CD4-positive, alpha-beta T cell treated with Interleukin-6 for 4 hours (primary cell): ENCODE measurements around the gene ZDHHC14.

Experiments used
- DNase-seq: peaks from one replicate; pipeline ENCODE4 v3.0.0-alpha.2; 2020; ENCODE audit warnings: mixed read lengths

Gene ZDHHC14

DNA sequence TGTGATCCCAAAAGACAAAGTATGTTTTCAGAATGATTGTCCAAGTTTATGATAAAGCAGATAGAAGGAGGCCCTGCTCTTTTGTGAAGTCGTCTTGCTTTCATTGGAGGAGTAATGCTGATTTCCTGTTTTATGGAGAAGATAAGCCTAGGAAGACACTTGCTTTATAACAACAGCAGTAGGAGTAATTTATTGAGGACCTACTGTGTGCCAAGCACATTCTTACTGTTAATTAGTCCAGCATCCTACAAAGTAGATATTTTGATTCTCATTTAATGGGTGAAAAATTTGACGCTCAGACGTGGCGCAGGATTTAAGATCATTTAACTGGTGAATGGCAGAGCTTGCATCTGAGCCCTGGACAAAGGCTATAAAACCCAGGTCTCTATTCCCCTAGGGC, 87.6 kb downstream of the ZDHHC14 start:
- no peak for DNase-seq

- DNase-seq, result no peak
Measured at GRCh38 chr6:157469378-157469777, 88.4 kb downstream of the ZDHHC14 start.

GRCh38 chr6:157471077-157471686, 90.2 kb downstream of the ZDHHC14 start:
- DNase-seq, result no peak

- DNase-seq, result no peak
Measured at GRCh38 chr6:157471895-157472686, 91.1 kb downstream of the ZDHHC14 start.

- DNase-seq, result no peak
Measured at GRCh38 chr6:157476797-157477196, 95.8 kb downstream of the ZDHHC14 start.

DNA sequence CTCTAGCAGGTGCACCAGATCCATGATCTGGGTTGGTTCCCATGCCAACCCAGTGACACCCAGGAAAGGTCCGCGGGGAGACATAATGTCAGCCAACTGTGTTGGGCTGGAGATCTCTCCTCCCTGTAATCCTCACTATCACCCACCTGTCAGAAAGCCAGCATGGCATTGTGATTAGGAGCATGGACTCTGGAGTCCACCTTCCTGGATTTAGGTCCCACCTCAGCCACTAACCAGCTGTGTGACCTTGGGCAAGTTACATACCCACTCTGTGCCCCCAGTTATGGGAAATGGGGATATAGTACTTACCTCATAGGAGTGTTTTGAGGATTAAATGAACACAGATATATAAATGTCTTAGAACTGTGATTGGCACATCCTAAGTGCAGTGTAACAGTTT, 97.9 kb downstream of the ZDHHC14 start:
- DNase-seq, result no peak

- no peak for DNase-seq
Measured at GRCh38 chr6:157479464-157480303, 98.7 kb downstream of the ZDHHC14 start.

DNA sequence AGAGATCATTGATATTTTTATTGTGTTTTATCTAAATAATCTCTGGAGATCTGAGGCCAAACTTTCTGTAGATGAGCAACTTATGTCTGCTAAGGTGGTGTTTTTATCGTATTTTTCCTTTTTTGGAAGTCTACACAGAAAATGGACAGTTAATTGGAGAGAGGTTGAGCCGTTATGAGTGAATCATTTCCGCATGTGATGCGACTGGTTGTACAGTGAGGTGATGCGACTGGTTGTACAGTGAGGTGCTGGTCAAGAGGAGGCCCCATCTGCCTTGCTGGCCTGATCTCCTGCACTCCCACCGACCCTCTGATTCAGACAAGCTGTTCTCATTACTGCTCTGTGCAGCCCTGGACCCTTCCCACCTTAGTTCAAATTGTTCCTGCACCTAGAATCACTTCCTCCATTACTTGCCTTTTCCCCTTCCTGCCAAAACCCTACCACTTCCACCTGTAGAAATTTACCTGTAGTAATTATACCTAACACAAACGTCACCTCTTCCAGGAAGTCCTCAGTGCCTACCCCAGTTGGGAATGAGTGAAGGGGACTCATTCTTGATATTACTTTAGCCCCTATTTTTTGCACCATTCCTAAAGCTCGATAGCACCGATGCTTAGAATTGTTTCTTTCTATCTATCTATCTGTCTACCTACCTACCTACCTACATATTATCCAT, 100.3 kb downstream of the ZDHHC14 start:
- no peak for DNase-seq

DNA sequence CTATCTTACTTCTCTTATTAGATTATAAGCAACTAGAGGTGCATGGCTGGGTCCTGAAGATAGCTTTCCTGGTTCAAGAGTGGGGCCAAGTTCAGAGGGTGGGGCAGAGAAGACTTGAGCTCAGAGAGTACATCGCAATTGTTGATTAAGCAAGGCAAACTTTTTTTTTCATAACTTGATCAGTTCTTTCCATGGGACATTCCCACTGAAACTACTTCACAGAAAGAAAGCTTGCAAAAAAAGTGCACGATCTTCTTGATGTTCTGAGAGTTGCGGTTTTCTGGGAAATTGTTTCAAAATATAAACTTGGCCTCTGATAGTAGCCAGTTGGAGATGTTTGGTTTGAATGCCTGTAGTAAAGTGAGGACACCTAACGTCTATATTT, 100.9 kb downstream of the ZDHHC14 start:
- DNase-seq, result no peak

- DNase-seq, result no peak
Measured at GRCh38 chr6:157483770-157484169, 102.8 kb downstream of the ZDHHC14 start.

DNA sequence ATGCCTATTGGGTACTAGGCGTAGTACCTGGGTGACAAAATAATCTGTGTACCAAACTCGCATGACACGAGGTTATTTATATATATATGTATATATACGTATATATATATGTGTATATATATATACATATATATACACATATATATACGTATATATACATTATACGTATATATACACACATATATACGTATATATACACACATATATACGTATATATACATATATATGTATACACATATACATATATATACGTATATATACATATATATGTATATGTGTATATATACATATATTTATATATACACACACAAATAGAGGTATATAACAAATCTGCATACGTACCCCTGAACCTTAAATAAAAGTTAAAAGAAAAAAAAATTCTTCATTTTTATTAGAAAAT, 103.2 kb downstream of the ZDHHC14 start:
- no peak for DNase-seq

GRCh38 chr6:157486572-157486971, 105.6 kb downstream of the ZDHHC14 start:
- peak; percentile 25 for DNase-seq

DNA sequence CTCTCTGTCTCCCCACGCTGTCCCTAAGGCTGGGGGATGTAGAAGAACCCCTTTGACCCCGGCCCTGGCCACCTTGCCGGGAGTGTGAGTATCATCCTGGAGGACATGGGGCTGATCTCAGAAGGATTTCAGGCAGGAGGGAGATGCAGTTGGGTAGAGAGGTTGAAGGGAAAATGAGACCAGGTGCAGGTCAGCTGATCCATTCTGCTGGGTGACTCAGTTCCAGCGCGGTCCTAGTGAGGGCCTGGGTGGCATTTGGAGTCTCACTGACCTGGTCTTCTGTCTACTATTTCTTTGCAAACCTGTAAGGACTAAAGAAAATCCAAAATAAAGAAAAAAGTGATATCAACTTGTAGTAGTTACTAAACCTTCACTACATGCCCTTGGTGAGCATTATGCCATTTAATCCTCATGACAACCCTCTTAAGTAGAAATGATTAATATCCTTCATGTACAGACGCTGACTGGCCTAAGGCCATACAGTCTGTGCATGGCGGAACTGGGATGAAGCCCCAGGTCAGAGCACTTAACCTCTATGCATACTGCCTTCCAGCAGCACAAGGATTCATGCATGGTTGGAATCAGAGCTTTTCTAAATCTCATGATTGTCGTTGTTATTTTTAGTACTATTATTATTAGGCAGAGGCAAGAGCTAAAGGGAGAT, 106.3 kb downstream of the ZDHHC14 start:
- DNase-seq, result no peak

DNA sequence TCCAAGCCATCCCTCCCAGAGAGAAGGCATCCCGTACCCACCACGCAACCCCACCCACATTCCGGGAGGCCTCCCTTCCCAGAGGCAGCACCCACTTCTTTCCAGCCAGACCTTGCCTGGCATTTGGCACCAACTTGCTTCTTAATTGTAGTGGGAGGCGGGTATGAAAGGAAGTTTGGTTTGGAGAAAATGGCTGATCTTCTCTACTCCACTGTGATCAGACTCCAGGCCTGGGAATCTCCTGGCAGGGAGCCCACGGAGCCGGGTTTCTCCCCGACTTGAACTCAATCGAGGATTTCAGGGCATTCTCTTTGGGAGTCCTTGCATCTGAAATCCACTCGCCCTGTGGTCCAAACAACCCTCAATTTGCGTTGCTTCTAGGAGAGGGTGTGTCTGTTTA, 107.1 kb downstream of the ZDHHC14 start:
- no peak for DNase-seq

DNA sequence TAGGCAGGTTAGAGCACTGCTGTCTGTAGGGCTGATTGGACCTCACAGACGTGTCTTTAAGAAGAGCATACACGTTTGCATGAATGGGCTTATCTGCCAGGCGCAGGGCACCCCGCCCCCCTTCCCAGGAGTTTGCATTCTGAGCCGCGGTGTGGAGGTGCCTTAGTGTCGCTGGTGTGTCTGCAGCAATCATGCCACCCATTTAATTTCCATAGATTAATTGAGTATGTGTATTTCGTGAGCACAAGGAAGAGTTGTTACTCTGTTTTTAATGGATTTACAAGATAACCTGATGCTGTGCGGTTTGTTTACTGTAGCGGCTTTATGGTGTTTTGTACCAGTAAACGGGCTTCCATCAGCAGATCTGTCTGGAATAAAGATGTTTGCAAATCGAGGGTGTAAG, 107.7 kb downstream of the ZDHHC14 start:
- DNase-seq, result no peak

GRCh38 chr6:157490611-157491269, 109.8 kb downstream of the ZDHHC14 start:
- DNase-seq, result no peak

- no peak for DNase-seq
Measured at GRCh38 chr6:157491571-157492232, 110.7 kb downstream of the ZDHHC14 start.

GRCh38 chr6:157492249-157492648, 111.3 kb downstream of the ZDHHC14 start:
- DNase-seq, result no peak

DNA sequence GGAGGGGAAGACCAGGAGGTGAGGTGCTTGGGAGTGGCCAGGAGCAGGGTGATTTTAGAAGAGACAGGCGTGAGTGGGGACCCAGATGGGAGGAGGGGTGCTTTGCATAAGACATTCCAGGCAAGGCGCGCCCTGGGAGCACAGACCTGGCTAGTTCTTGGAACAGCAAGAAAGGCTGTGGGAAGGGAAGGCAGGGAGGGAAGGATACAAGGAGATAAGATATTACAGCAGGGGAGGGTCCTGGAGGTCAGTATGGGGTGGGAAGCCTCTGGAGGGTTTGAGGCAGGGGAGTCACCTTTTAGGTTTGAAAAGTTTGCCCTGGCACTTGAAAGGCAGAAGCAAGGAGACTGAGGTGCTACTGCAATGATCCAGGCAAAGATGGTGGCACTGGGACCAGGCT, 111.8 kb downstream of the ZDHHC14 start:
- DNase-seq, result no peak

DNA sequence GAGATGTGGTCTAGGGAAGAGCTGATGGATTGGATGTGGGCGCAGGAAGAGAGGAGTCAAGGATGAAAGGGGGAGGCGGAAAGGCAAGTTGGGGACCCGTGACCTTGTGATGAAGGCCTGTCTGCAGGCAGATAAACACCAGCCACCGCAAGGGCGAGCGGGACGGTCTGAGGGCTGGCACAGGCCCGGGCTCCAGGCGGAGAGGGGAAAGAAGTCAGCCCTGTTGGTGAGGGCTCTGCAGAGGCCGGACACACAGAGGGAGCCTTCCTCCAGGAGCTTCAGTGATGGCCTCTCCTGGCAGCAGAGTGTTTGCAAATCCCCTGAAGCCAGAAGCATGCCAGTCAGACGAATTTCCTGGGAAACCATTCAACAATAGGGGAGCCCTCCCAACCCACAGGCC, 112.2 kb downstream of the ZDHHC14 start:
- no peak for DNase-seq

DNA sequence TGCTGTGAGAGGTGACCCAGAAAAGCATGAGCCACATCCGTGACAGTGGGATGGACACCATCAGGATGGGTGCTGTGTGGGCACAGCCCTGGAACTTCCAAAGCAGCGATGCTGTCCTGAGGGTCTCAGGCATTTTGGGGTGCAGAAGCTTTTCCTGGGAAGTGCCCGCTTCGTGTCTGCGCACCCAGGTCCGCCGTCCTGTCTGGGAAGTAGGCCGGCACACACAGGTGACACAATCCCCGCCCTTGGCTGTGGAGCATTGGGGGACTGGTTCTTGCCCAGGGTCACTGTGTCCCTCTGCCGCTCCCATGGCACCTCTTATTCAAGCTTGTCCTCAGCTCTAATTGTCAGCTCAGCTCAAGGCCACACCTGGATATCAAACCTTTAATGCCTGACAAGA, 112.6 kb downstream of the ZDHHC14 start:
- no peak for DNase-seq
